Esophagus muscularis mucosa (tissue), 4 donors: ENCODE data around the gene SLC27A1. TPM values are rescaled to one million over a fixed set of nuclear protein-coding genes. Genes with fewer than 3 reads are reported as not detected.

Experiments
- DNase-seq: peaks from one replicate; pipeline ENCODE4 v3.0.0-alpha.2; 2017; ENCODE audit errors: extremely low spot score
- H3K27ac ChIP-seq, 4 donors: fragments of 200-600 bp; sonication (generic); replicated peaks in 1 of 4; 1 replicate in 3 of 4; 2 replicates in 1 of 4; pipeline ENCODE4 v1.5.1; 2016 to 2019; ENCODE audit warnings: mild to moderate bottlenecking in 1 of 4
- H3K27me3 ChIP-seq, 4 donors: fragments of 200-600 bp; sonication (generic); one replicate each; pipeline versions ENCODE4 v1.5.1 to v1.6.0; 2016 to 2019
- H3K36me3 ChIP-seq, 4 donors: fragments of 200-600 bp; sonication (generic); one replicate each; pipeline ENCODE4 v1.5.1; 2016 to 2019
- H3K4me1 ChIP-seq, 4 donors: fragments of 200-600 bp; sonication (generic); one replicate each; pipeline ENCODE4 v1.5.1; 2016 to 2019
- H3K4me3 ChIP-seq, 4 donors: fragments of 200-600 bp; sonication (generic); 1 replicate in 2 of 4; 2 replicates in 2 of 4; pipeline ENCODE4 v1.5.1; 2016 to 2019; ENCODE audit warnings: mild to moderate bottlenecking in 4 of 4, moderate library complexity in 1 of 4
- H3K9me3 ChIP-seq, 4 donors: fragments of 200-600 bp; sonication (generic); 1 replicate in 3 of 4; 2 replicates in 1 of 4; pipeline ENCODE4 v1.5.1; 2016 to 2019
- CTCF ChIP-seq, 3 experiments: fragments of 200-600 bp in 2 of 3; fragments of 450-650 bp in 1 of 3; sonication (generic) in 2 of 3; IDR thresholded peaks; one replicate each; pipeline ENCODE4 v1.5.1; 2017 to 2019; ENCODE audit warnings: antibody characterized with exemption in 3 of 3, mild to moderate bottlenecking in 2 of 3, moderate library complexity in 1 of 3
- EP300 ChIP-seq: sonication (generic); formaldehyde crosslinking; IDR thresholded peaks from one replicate; pipeline ENCODE4 v1.6.1; 2017; ENCODE audit warnings: antibody characterized with exemption
- POLR2A ChIP-seq: fragments of 450-650 bp; IDR thresholded peaks from one replicate; pipeline ENCODE4 v1.6.1; 2017; ENCODE audit warnings: antibody characterized with exemption, moderate library complexity, mild to moderate bottlenecking, low read depth
- POLR2AphosphoS5 ChIP-seq, 2 donors: sonication (generic); formaldehyde crosslinking; IDR thresholded peaks; one replicate each; pipeline ENCODE4 v1.6.1; 2017; ENCODE audit warnings: antibody characterized with exemption in 2 of 2
- WGBS: methylation state at CpG from one replicate; pipeline ENCODE4 v1.1.5; 2018; 5-methylcytosine and 5-hydroxymethylcytosine counted together
- intact Hi-C: fragments of 100-400 bp; cut with DNase I; formaldehyde crosslinking; loops from one replicate; pipeline ENCODE4 v1.15.1; 2023
- total RNA-seq, 4 donors: library from RNA; depleted of rRNA; stranded (reverse); fragments of >200 nt; gene quantifications; one replicate each; pipeline versions ENCODE4 v1.1.0 to v1.2.1, GENCODE V29; 2016

SLC27A1 gene
- total RNA-seq, 4 donors from 2014 or later, result 15.9 to 26.1 (median 19.4) TPM

DNA sequence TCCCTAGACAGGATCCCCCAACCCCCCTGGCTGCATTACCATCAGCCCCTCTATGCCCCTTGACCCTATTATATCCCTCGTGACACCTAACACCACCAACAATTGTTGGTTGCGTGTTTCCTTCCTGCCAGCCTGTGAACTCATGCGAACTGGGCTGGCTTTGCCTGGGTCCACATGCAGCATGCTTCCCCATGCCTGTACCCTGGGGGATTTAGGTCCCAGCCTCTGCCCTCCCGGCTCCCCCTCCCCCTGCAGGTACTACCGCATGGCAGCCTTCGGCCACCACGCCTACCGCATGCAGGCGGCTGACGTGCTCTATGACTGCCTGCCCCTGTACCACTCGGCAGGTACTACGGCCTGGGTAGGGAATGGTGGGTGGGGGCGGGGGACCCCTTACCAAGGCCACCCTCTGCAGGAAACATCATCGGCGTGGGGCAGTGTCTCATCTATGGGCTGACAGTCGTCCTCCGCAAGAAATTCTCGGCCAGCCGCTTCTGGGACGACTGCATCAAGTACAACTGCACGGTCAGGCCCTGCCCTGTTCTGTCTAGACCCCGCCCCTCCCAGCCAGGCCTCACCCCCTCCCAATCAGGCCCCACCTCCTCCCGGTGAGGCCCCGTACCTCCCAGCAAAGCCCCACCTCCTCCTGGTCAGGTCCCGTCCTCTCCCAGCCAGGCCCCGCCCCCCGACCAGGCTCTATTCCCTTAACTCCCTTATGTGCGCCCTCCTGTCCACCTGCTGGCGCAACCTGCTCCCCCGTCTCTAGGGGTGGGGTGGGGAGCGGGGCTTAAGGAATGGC is 18.5 kb downstream of the SLC27A1 start:
- Histone ChIP-seq H3K9me3 (no peaks in the 10 kb centered on the region), H3K27me3 (no peaks in the 10 kb centered on the region), H3K4me1 (peaks cover 10 to 26% (median 22%) of the 10 kb centered on the region in 4 donors), H3K4me3 (peak overlapping the region in 3 of 4 donors; percentile 1 to 24 (median 18)), H3K27ac (peak overlapping the region in 3 of 4 donors; percentile 24 to 27 (median 24)), H3K36me3 (peaks cover 0 to 53% (median 25%) of the 10 kb centered on the region in 4 donors)
- intact Hi-C loops, result no loop called here
- WGBS, result 56% methylated on average over 23 of the region's 31 CpGs
- no peak for DNase-seq
- TF ChIP-seq POLR2A (no peak), CTCF (IDR thresholded peaks at IDR 0.05) (no peak), POLR2AphosphoS5 (IDR thresholded peaks at IDR 0.05) (no peak), EP300 (no peak)

DNA sequence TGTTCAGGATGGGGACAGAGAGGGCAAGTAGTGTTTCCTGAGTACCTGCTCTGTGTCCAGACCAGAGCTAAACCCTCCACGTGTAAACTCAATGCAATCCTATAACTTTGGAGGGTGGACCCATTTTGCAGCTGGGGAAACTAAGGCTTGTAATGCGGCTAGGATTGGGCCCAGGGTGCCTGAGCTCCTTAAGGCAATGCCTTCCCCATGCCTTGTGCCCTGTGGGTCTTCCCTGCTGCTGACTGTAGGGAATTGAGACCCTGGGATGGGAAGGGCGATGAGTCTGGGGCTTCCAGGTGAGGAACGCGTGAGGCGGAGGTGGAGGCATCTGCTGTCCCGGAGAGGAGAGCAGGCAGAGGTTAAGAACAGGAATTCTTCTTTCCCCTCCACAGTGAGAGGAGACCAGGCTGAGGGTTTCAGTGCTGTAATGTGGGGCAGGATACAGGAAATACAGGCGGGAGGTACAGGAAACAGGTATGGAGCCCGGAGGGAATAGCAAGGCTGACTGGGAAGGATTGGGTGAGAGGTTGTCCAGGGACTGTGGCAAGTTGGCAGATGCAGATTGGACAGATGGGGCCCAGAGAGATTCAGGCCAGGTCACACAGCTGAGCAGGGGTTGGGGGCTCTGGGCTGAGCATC is 19.2 kb downstream of the SLC27A1 start:
- Histone ChIP-seq H3K27ac (peak overlapping the region in 3 of 4 donors; percentile 24 to 27 (median 24)), H3K27me3 (no peaks in the 10 kb centered on the region), H3K9me3 (no peaks in the 10 kb centered on the region), H3K36me3 (peaks cover 0 to 53% (median 25%) of the 10 kb centered on the region in 4 donors), H3K4me3 (no peak overlapping the region), H3K4me1 (peaks cover 10 to 26% (median 22%) of the 10 kb centered on the region in 4 donors)
- 79% methylated on average over 9 of the region's 9 CpGs for WGBS
- intact Hi-C loops, result no loop called here
- TF ChIP-seq CTCF (IDR thresholded peaks at IDR 0.05) (no peak), POLR2AphosphoS5 (IDR thresholded peaks at IDR 0.05) (no peak), EP300 (no peak), POLR2A (no peak)
- no peak for DNase-seq

GRCh38 chr19:17490411-17490810 is 20.1 kb downstream of the SLC27A1 start:
- intact Hi-C loops, result no loop called here
- Histone ChIP-seq H3K4me1 (peaks cover 10 to 24% (median 22%) of the 10 kb centered on the region in 4 donors), H3K27me3 (no peaks in the 10 kb centered on the region), H3K27ac (peak overlapping the region in 1 of 4 donors; percentile 24), H3K4me3 (no peak overlapping the region), H3K9me3 (no peaks in the 10 kb centered on the region), H3K36me3 (peaks cover 0 to 49% (median 25%) of the 10 kb centered on the region in 4 donors)
- 72% methylated on average over 4 of the region's 4 CpGs for WGBS
- DNase-seq, result no peak
- no peak for TF ChIP-seq POLR2A
- TF ChIP-seq CTCF (IDR thresholded peaks at IDR 0.05), result no peak
- no peak for TF ChIP-seq EP300
- no peak for TF ChIP-seq POLR2AphosphoS5 (IDR thresholded peaks at IDR 0.05)

GRCh38 chr19:17491287-17491686 is 21.0 kb downstream of the SLC27A1 start:
- 76% methylated on average over 5 of the region's 5 CpGs for WGBS
- DNase-seq, result no peak
- peaks cover 10 to 30% (median 28%) of the 10 kb centered on the region in 4 donors for H3K4me1 ChIP-seq
- no peaks in the 10 kb centered on the region for H3K9me3 ChIP-seq
- H3K27me3 ChIP-seq, result no peaks in the 10 kb centered on the region
- H3K4me3 ChIP-seq, result no peak overlapping the region
- peaks cover 0 to 40% (median 22%) of the 10 kb centered on the region in 4 donors for H3K36me3 ChIP-seq
- intact Hi-C loops, result no loop called here
- H3K27ac ChIP-seq, result no peak overlapping the region
- TF ChIP-seq CTCF (IDR thresholded peaks at IDR 0.05), result no peak
- no peak for TF ChIP-seq POLR2AphosphoS5 (IDR thresholded peaks at IDR 0.05)
- TF ChIP-seq POLR2A, result no peak
- no peak for TF ChIP-seq EP300
